Trophoblast cell (in vitro differentiated cells and primary cell): ENCODE results near the gene SRP9.
"Not testable (repeated sequence)": the region's sequence is repeated elsewhere in the genome, so short reads cannot be mapped to it uniquely, and the experiment has no call there.

Source experiments
- DNase-seq, 2 donors: peaks; one replicate each; pipeline ENCODE4 v3.0.0-alpha.2; 2016
- H2AFZ ChIP-seq: 2 replicates; pipeline ENCODE4 v1.6.1; 2013; ENCODE audit warnings: low read length, moderate library complexity, mild to moderate bottlenecking; ENCODE audit not compliant: insufficient read depth, poor library complexity
- H2AK5ac ChIP-seq: 2 replicates; pipeline ENCODE4 v1.6.1; 2013; ENCODE audit warnings: mild to moderate bottlenecking, low read length
- H2BK120ac ChIP-seq: 2 replicates; pipeline ENCODE4 v1.6.1; 2013; ENCODE audit warnings: low read length, mild to moderate bottlenecking, moderate library complexity; ENCODE audit not compliant: insufficient read depth, poor library complexity
- H2BK12ac ChIP-seq: 2 replicates; pipeline ENCODE4 v1.6.1; 2013; ENCODE audit warnings: mild to moderate bottlenecking, low read length, moderate library complexity
- H2BK5ac ChIP-seq: 2 replicates; pipeline ENCODE4 v1.6.1; 2013; ENCODE audit warnings: low read length, low read depth, moderate library complexity, mild to moderate bottlenecking; ENCODE audit not compliant: poor library complexity
- H3K14ac ChIP-seq: 2 replicates; pipeline ENCODE4 v1.6.1; 2013; ENCODE audit warnings: mild to moderate bottlenecking, low read length
- H3K18ac ChIP-seq: 2 replicates; pipeline ENCODE4 v1.6.1; 2013; ENCODE audit warnings: mild to moderate bottlenecking, low read length
- H3K23ac ChIP-seq: 2 replicates; pipeline ENCODE4 v1.6.1; 2013; ENCODE audit warnings: low read length
- H3K27ac ChIP-seq: 2 replicates; pipeline ENCODE4 v1.5.1; 2013; ENCODE audit warnings: low read depth, mild to moderate bottlenecking, inconsistent platforms, low read length, moderate library complexity
- H3K27me3 ChIP-seq: 2 replicates; pipeline ENCODE4 v1.6.1; 2013; ENCODE audit warnings: inconsistent platforms, mild to moderate bottlenecking, low read length, moderate library complexity; ENCODE audit not compliant: insufficient read depth
- H3K36me3 ChIP-seq, 2 experiments: 1 replicate in 1 of 2; 2 replicates in 1 of 2; pipeline ENCODE4 v1.6.1; 2013; ENCODE audit warnings: low read length in 2 of 2, mild to moderate bottlenecking in 2 of 2, moderate library complexity in 1 of 2; ENCODE audit not compliant: insufficient read depth in 2 of 2, control insufficient read depth in 1 of 2
- H3K4ac ChIP-seq: 2 replicates; pipeline ENCODE4 v1.6.1; 2013; ENCODE audit warnings: low read depth, mild to moderate bottlenecking, low read length, moderate library complexity
- H3K4me1 ChIP-seq, 2 experiments: 1 replicate in 1 of 2; 2 replicates in 1 of 2; pipeline ENCODE4 v1.6.1; 2013; ENCODE audit warnings: low read length in 2 of 2, mild to moderate bottlenecking in 2 of 2, moderate library complexity in 1 of 2; ENCODE audit not compliant: insufficient read depth in 2 of 2, control insufficient read depth in 1 of 2
- H3K4me2 ChIP-seq: 2 replicates; pipeline ENCODE4 v1.6.1; 2013; ENCODE audit warnings: inconsistent platforms, mild to moderate bottlenecking, low read length, moderate library complexity
- H3K4me3 ChIP-seq: 2 replicates; pipeline ENCODE4 v1.5.1; 2013; ENCODE audit warnings: mild to moderate bottlenecking, low read depth, low read length, inconsistent platforms
- H3K79me1 ChIP-seq: one replicate; pipeline ENCODE4 v1.6.1; 2013; ENCODE audit warnings: low read length
- H3K79me2 ChIP-seq: 2 replicates; pipeline ENCODE4 v1.6.1; 2013; ENCODE audit warnings: low read length, mild to moderate bottlenecking; ENCODE audit not compliant: control insufficient read depth, insufficient read depth, poor library complexity
- H3K9ac ChIP-seq: 2 replicates; pipeline ENCODE4 v1.6.1; 2013; ENCODE audit warnings: mild to moderate bottlenecking, low read length
- H3K9me3 ChIP-seq: 2 replicates; pipeline ENCODE4 v1.6.1; 2013; ENCODE audit warnings: low read depth, mild to moderate bottlenecking, control low read depth, inconsistent platforms, low read length; ENCODE audit not compliant: insufficient read depth
- H4K12ac ChIP-seq: 2 replicates; pipeline ENCODE4 v1.6.1; 2013; ENCODE audit warnings: low read depth, mild to moderate bottlenecking, low read length, moderate library complexity
- H4K8ac ChIP-seq: 2 replicates; pipeline ENCODE4 v1.6.1; 2013; ENCODE audit warnings: low read depth, mild to moderate bottlenecking, low read length, moderate library complexity
- H4K91ac ChIP-seq: one replicate; pipeline ENCODE4 v1.6.1; 2013; ENCODE audit warnings: low read depth, mild to moderate bottlenecking, low read length, moderate library complexity
- WGBS: extraction: QIAGEN DNeasy Blood & Tissue Kit; methylation state at CpG from one replicate; pipeline ENCODE4 v1.1.7; 2013; ENCODE audit warnings: missing lambda C conversion rate; ENCODE audit not compliant: insufficient read length, insufficient coverage; ENCODE audit errors: extremely low coverage; 5-methylcytosine and 5-hydroxymethylcytosine counted together

Gene SRP9

GRCh38 chr1:225806736-225807135, 29.1 kb downstream of the SRP9 start:
- not testable (repeated sequence) for H3K36me3 ChIP-seq, DNase-seq, H3K23ac ChIP-seq, H3K4me3 ChIP-seq, H3K4ac ChIP-seq, H3K79me2 ChIP-seq, H3K27ac ChIP-seq, H3K4me2 ChIP-seq, H2BK12ac ChIP-seq, H4K91ac ChIP-seq, H3K18ac ChIP-seq, H2AK5ac ChIP-seq, H3K14ac ChIP-seq, H4K8ac ChIP-seq, H3K79me1 ChIP-seq, H3K9ac ChIP-seq, H3K27me3 ChIP-seq, H3K9me3 ChIP-seq, H2AFZ ChIP-seq, H2BK120ac ChIP-seq, H4K12ac ChIP-seq, H2BK5ac ChIP-seq
- WGBS = no CpG with 5 or more reads among the region's 3 CpGs
- H3K4me1 ChIP-seq = peaks cover 6 to 12% of the 10 kb centered on the region in 2 experiments

- H2BK120ac ChIP-seq = no peak overlapping the region
- H4K12ac ChIP-seq = no peak overlapping the region
- DNase-seq = no peak
- H4K91ac ChIP-seq = no peak overlapping the region
- H2BK12ac ChIP-seq = no peak overlapping the region
- H2BK5ac ChIP-seq = no peak overlapping the region
- no peak overlapping the region for H3K4me3 ChIP-seq
- no peak overlapping the region for H3K23ac ChIP-seq
- no peaks in the 10 kb centered on the region for H3K27me3 ChIP-seq
- no peak overlapping the region for H2AK5ac ChIP-seq
- H3K79me1 ChIP-seq = peaks cover 2% of the 10 kb centered on the region
- H3K36me3 ChIP-seq = no peaks in the 10 kb centered on the region
- peaks cover 6 to 15% of the 10 kb centered on the region in 2 experiments for H3K4me1 ChIP-seq
- no peak overlapping the region for H3K18ac ChIP-seq
- no CpG with 5 or more reads among the region's 5 CpGs for WGBS
- H3K14ac ChIP-seq = no peak overlapping the region
- H2AFZ ChIP-seq = no peak overlapping the region
- H3K9me3 ChIP-seq = no peaks in the 10 kb centered on the region
- no peak overlapping the region for H3K9ac ChIP-seq
- H4K8ac ChIP-seq = no peak overlapping the region
- H3K4ac ChIP-seq = no peak overlapping the region
- peaks cover 2% of the 10 kb centered on the region for H3K79me2 ChIP-seq
- no peak overlapping the region for H3K4me2 ChIP-seq
- H3K27ac ChIP-seq = no peak overlapping the region
Measured at GRCh38 chr1:225808136-225808535, 30.5 kb downstream of the SRP9 start.

GRCh38 chr1:225809842-225810578, 32.4 kb downstream of the SRP9 start, which contains the start of gene EPHX1:
TSS of gene EPHX1 (plus strand) at chr1:225810124. CDS start at chr1:225828730, 18,606 bp downstream.
- Histone ChIP-seq H3K4me2 (peak within 1 kb of the TSS; percentile 89), H2BK5ac (peak within 1 kb of the TSS; percentile 12), H3K27me3 (no peaks in the 10 kb centered on the region), H2BK120ac (peak within 1 kb of the TSS; percentile 26), H3K23ac (no peak within 1 kb of the TSS), H4K8ac (peak within 1 kb of the TSS; percentile 48), H4K12ac (peak within 1 kb of the TSS; percentile 34), H3K4me3 (peak within 1 kb of the TSS; percentile 91), H3K9ac (peak within 1 kb of the TSS; percentile 89), H3K9me3 (no peaks in the 10 kb centered on the region), H3K79me2 (peaks cover 2% of the 10 kb centered on the region), H3K79me1 (peaks cover 2% of the 10 kb centered on the region), H3K4me1 (peaks cover 6 to 21% of the 10 kb centered on the region in 2 experiments), H2AK5ac (no peak within 1 kb of the TSS), H3K4ac (no peak within 1 kb of the TSS), H2AFZ (peak within 1 kb of the TSS; percentile 61), H4K91ac (peak within 1 kb of the TSS; percentile 10), H2BK12ac (no peak within 1 kb of the TSS), H3K27ac (peak within 1 kb of the TSS; percentile 66), H3K18ac (peak within 1 kb of the TSS; percentile 92), H3K36me3 (no peaks in the 10 kb centered on the region), H3K14ac (peak within 1 kb of the TSS; percentile 77)
- DNase-seq = peak; percentile 84 to 89
- WGBS = no CpG with 5 or more reads among the region's 80 CpGs

- H3K9me3 ChIP-seq, H3K23ac ChIP-seq, H3K27me3 ChIP-seq, H2AK5ac ChIP-seq, H3K79me1 ChIP-seq, H3K79me2 ChIP-seq, H2BK5ac ChIP-seq, H3K36me3 ChIP-seq, H2BK12ac ChIP-seq, H3K4ac ChIP-seq: not testable (repeated sequence)
- peak overlapping the region; percentile 77 for H3K14ac ChIP-seq
- peaks cover 6 to 21% of the 10 kb centered on the region in 2 experiments for H3K4me1 ChIP-seq
- H3K18ac ChIP-seq = peak overlapping the region; percentile 92
- peak overlapping the region; percentile 26 for H2BK120ac ChIP-seq
- peak; percentile 12 to 50 for DNase-seq
- no CpG with 5 or more reads among the region's 29 CpGs for WGBS
- H4K91ac ChIP-seq = peak overlapping the region; percentile 10
- H3K27ac ChIP-seq = peak overlapping the region; percentile 66
- peak overlapping the region; percentile 89 for H3K4me2 ChIP-seq
- H4K8ac ChIP-seq = peak overlapping the region; percentile 48
- peak overlapping the region; percentile 89 for H3K9ac ChIP-seq
- peak overlapping the region; percentile 61 for H2AFZ ChIP-seq
- H4K12ac ChIP-seq = peak overlapping the region; percentile 34
- peak overlapping the region; percentile 91 for H3K4me3 ChIP-seq
Measured at GRCh38 chr1:225810579-225811538, 33.2 kb downstream of the SRP9 start.
